ENCODE data around the gene SUPT4H1.
A peak's percentile ranks its signal among the peaks of the same experiment; 100 is the strongest.

Gene SUPT4H1

GRCh38 chr17:58356231-58356630, 4.2 kb upstream of the SUPT4H1 start:
- in situ Hi-C loops (cut with HindIII; ENCODE audit: low pct_ligation_motif_present, low sequenced_read_pairs), result no loop called here
- TF ChIP-seq, protein P1, sequence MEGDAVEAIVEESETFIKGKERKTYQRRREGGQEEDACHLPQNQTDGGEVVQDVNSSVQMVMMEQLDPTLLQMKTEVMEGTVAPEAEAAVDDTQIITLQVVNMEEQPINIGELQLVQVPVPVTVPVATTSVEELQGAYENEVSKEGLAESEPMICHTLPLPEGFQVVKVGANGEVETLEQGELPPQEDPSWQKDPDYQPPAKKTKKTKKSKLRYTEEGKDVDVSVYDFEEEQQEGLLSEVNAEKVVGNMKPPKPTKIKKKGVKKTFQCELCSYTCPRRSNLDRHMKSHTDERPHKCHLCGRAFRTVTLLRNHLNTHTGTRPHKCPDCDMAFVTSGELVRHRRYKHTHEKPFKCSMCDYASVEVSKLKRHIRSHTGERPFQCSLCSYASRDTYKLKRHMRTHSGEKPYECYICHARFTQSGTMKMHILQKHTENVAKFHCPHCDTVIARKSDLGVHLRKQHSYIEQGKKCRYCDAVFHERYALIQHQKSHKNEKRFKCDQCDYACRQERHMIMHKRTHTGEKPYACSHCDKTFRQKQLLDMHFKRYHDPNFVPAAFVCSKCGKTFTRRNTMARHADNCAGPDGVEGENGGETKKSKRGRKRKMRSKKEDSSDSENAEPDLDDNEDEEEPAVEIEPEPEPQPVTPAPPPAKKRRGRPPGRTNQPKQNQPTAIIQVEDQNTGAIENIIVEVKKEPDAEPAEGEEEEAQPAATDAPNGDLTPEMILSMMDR (IDR thresholded peaks at IDR 0.05; ENCODE audit: low read depth, low read length, missing control alignments), result no peak

DNA sequence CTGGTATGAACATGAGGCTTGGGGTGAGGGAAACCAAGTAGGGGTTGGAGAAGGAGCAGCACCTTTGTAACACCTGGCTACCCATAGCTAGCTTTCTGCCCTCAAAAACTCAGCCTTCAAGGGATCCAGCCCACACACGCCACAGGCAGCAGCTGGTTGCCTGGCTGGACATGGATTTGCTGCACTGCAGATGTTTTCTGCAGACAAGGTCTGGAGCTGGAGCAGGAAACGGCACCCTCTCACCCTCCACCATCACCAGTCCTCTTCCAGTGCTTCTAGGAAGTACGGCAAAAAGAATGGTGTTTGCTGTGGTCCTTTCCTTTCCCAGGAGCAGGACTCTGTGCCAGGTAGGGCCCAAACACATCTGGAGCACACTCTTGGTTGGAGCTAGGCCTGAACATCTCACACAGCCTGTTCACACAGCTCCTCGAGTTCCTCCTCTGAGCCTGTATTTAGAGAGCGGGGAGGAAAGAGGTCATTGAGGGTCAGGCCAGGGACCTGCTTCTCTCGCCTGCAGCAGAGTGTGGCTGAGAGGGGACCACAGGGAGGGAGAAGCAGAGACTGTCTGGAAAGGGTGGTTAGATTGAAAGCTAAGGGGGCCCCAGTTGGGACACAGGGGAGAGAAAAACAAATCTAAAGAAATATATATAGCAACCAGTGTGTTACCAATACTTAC, 2.7 kb upstream of the SUPT4H1 start:
- in situ Hi-C loops (cut with HindIII; ENCODE audit: low pct_ligation_motif_present, low sequenced_read_pairs), result no loop called here
- no peak overlapping the region for H3K27ac ChIP-seq
- no peak for DNase-seq
- H3K36me3 ChIP-seq (replicated peaks), result peaks cover 6% of the 10 kb centered on the region
- no peaks in the 10 kb centered on the region for H3K27me3 ChIP-seq (replicated peaks)
- no peak overlapping the region for H3K4me3 ChIP-seq (ENCODE audit: low read depth, low read length)
- TF ChIP-seq, protein P1 (IDR thresholded peaks at IDR 0.05; ENCODE audit: low read depth, low read length, missing control alignments), result no peak

More at GRCh38 chr17:58356231-58356630, 4.2 kb upstream of the SUPT4H1 start:
- Histone ChIP-seq H3K27me3 (replicated peaks) (no peaks in the 10 kb centered on the region), H3K27ac (no peak overlapping the region), H3K36me3 (replicated peaks) (no peaks in the 10 kb centered on the region), H3K4me3 (ENCODE audit: low read depth, low read length) (no peak overlapping the region)
- DNase-seq, result no peak

- TF ChIP-seq, protein P1 (IDR thresholded peaks at IDR 0.05; ENCODE audit: low read depth, low read length, missing control alignments), result no peak
- in situ Hi-C loops (cut with HindIII; ENCODE audit: low pct_ligation_motif_present, low sequenced_read_pairs), result no loop called here
- Histone ChIP-seq H3K4me3 (ENCODE audit: low read depth, low read length) (no peak overlapping the region), H3K27ac (no peak overlapping the region), H3K27me3 (replicated peaks) (no peaks in the 10 kb centered on the region), H3K36me3 (replicated peaks) (peaks cover 19% of the 10 kb centered on the region)
- DNase-seq, result no peak
Measured at GRCh38 chr17:58353389-58353825, 1.4 kb upstream of the SUPT4H1 start.

DNA sequence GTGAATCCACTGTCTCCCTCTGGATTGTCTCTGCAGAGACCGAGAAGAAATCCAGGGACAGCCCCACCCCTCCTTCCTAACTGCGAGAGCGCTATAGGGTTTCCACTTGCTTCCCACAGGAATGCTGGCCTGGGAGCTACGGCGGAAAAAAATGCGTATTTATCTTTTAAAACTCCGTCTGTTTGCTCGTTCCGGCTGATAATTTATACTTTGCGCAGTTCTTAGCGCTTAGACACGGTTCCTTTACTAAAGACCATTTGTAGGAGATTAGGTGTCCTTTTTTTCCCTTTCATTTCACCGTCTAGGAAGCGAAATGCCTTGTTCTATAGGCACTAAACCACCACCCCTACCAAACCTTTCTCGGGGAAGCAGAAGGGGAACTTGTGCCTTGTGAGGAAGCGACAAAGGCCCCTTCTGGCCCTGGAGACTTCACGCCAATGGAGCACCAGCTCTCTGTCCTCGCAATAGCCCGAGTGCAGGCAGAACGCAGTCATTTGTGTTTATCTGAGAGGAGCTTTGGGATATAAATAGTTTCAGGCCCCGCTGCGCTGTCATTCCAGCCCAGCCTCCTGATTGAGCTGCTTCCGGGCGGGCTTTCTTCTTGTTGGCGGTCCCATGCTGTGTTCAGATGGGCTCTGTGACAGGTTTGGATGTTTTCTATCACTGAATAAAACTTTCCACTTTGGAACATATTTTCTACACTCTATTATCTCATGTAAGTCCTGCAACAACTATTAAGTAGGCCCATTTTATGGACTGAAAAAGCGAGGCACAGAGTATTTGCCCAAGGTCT, 791 bp upstream of the SUPT4H1 start:
- peak overlapping the region; percentile 98 for H3K4me3 ChIP-seq (ENCODE audit: low read depth, low read length)
- H3K27me3 ChIP-seq (replicated peaks), result no peaks in the 10 kb centered on the region
- peak overlapping the region; percentile 59 for H3K27ac ChIP-seq
- peaks cover 25% of the 10 kb centered on the region for H3K36me3 ChIP-seq (replicated peaks)
- peak; percentile 37 for DNase-seq
- TF ChIP-seq, protein P1 (IDR thresholded peaks at IDR 0.05; ENCODE audit: low read depth, low read length, missing control alignments), result no peak
- in situ Hi-C loops (cut with HindIII; ENCODE audit: low pct_ligation_motif_present, low sequenced_read_pairs), result no loop called here

- peaks cover 39% of the 10 kb centered on the region for H3K36me3 ChIP-seq (replicated peaks)
- H3K27me3 ChIP-seq (replicated peaks), result no peaks in the 10 kb centered on the region
- H3K27ac ChIP-seq, result no peak overlapping the region
- TF ChIP-seq, protein P1 (IDR thresholded peaks at IDR 0.05; ENCODE audit: low read depth, low read length, missing control alignments), result no peak
- peak overlapping the region; percentile 98 for H3K4me3 ChIP-seq (ENCODE audit: low read depth, low read length)
- in situ Hi-C loops (cut with HindIII; ENCODE audit: low pct_ligation_motif_present, low sequenced_read_pairs), result no loop called here
- DNase-seq, result no peak
Measured at GRCh38 chr17:58351182-58351581, 819 bp downstream of the SUPT4H1 start.
